HL-60/S4 treated with retinoic acid at 250 ng/mL for 4 days and 3 days (cell line): ENCODE data around the gene QPRT.
"Not testable (repeated sequence)": the region's sequence is repeated elsewhere in the genome, so short reads cannot be mapped to it uniquely, and the experiment has no call there.

Experiments
- in situ Hi-C: fragments of 300-500 bp; cut with MboI; formaldehyde crosslinking; loops from 2 replicates; pipeline ENCODE4 v1.7.0; 2022; ENCODE audit warnings: low sequenced_read_pairs

QPRT gene

DNA sequence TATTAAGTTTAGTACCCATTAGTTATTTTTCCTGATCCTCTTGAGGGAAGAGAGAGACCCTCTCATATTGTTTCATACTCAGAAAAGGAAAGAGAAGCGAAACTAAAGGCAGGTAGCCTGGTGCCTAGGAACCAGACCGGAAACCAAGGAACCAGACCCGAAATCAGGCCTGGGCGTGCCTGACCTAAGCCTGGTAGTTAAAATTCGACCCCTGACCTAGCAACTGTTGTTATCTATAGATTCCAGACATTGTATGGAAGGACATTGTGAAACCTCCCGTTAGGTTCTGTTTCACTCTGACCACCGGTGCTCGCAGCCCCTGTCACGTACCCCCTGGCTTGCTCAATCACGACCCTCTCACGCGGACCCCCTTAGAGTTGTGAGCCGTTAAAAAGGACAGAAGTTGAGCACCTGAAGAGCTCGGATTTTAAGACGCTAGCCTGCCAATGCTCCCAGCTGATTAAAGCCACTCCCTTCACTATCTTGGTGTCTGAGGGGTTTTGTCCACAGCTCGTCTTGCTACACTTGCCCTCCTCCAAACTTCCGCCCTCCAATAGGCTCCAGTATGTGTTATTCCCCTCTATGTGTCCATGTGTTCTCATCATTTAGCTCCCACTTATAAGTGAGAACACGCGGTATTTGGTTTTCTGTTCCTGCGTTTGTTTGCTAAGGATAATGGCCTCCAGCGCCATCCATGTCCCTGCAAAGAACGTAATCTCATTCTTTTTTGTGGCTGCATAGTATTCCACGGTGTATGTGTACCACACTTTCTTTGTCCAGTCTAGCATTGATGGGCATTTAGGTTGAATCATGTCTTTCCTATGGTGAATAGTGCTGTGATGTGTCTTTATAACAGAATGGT lies 10.7 kb downstream of the QPRT start:
- in situ Hi-C loops: not testable (repeated sequence)

DNA sequence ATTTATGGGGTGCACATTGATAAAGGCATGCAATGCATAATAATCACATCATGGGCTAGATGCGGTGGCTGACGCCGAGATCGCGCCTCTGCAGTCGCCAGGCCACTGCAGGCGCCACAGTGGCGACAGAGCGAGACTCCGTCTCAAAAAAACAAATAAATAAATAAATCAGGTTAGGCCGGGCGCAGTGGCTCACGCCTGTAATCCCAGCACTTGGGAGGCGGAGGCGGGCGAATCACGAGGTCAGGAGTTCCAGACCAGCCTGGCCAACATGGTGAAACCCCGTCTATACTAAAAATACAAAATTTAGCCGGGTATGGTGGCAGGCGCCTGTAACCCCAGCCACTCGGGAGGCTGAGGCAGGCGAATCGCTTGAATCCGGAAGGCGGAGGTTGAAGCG lies 13.6 kb downstream of the QPRT start:
- in situ Hi-C loops: not testable (repeated sequence)

DNA sequence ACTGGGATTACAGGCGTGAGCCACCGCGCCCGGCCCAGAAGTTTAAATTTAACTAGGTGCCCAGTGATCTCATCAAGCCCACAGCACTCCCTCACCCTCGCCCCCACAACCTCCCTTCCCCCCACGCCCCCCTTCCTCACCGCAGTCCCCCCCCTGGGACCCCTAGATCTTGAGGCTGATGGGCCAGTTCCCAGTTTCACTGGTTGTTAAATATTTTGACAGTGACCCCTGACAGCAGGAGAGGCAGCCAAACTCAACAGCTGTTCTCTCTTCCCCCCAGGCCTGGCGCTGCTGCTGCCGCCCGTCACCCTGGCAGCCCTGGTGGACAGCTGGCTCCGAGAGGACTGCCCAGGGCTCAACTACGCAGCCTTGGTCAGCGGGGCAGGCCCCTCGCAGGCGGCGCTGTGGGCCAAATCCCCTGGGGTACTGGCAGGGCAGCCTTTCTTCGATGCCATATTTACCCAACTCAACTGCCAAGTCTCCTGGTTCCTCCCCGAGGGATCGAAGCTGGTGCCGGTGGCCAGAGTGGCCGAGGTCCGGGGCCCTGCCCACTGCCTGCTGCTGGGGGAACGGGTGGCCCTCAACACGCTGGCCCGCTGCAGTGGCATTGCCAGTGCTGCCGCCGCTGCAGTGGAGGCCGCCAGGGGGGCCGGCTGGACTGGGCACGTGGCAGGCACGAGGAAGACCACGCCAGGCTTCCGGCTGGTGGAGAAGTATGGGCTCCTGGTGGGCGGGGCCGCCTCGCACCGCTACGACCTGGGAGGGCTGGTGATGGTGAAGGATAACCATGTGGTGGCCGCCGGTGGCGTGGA lies 15.6 kb downstream of the QPRT start:
- in situ Hi-C loops: no loop called here

DNA sequence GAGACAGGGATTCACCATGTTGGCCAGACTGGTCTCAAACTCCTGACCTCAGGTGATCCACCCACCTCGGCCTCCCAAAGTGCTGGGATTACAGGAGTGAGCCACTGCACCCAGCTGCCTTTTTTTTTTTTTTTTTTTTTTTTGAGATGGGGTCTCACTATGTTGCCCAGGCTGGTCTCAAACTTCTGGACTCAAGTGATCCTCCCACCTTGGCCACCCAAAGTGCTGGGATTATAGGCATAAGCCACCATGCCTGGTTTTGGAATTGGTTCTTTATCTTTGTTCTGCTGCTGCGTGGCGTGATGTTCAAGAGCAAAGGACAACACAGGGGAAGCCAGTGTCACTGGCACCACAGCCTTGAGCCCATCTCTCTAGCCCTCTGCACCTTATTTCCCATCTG lies 16.7 kb downstream of the QPRT start:
- in situ Hi-C loops: not testable (repeated sequence)

DNA sequence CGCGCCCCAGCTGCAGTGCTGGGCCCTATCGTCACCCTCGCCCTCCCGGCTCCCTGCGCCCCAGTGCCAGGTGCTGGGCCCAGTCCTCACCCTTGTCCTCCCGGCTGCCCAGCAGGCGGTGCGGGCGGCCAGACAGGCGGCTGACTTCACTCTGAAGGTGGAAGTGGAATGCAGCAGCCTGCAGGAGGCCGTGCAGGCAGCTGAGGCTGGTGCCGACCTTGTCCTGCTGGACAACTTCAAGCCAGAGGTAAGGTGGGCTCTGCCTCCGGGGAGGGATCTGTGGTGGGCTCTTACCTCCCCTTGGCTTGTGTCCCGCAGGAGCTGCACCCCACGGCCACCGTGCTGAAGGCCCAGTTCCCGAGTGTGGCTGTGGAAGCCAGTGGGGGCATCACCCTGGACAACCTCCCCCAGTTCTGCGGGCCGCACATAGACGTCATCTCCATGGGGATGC lies 17.9 kb downstream of the QPRT start:
- in situ Hi-C loops: no loop called here

DNA sequence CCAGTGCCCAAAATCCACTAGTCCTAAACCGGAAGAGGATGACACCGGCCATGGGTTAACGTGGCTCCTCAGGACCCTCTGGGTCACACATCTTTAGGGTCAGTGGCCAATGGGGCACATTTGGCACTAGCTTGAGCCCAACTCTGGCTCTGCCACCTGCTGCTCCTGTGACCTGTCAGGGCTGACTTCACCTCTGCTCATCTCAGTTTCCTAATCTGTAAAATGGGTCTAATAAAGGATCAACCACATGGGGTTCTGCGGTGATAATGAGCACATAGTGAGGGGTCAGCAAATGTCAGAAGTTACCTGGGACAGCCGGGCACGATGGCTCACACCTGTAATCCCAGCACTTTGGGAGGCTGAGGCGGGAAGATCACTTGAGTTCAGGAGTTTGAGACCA lies 18.4 kb downstream of the QPRT start:
- in situ Hi-C loops: no loop called here

DNA sequence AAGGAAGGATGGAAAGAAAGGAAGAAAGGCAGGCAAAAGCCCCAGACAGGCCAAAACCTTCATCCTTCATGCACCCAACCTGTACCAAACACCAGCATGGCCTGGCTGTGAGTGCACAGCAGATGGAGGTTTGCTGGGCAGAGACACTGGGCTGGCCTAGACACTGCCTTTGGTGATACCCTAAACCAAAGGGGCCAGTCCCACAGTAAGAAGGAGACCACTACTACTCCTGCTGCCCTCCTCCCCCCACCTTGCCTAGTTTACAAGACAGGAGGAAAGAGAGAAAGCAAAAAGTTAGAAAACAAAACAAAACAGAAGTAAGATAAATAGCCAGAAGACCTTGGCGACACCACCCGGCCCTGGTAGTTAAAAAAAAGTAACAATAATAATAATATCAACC lies 19.1 kb downstream of the QPRT start:
- in situ Hi-C loops: no loop called here

DNA sequence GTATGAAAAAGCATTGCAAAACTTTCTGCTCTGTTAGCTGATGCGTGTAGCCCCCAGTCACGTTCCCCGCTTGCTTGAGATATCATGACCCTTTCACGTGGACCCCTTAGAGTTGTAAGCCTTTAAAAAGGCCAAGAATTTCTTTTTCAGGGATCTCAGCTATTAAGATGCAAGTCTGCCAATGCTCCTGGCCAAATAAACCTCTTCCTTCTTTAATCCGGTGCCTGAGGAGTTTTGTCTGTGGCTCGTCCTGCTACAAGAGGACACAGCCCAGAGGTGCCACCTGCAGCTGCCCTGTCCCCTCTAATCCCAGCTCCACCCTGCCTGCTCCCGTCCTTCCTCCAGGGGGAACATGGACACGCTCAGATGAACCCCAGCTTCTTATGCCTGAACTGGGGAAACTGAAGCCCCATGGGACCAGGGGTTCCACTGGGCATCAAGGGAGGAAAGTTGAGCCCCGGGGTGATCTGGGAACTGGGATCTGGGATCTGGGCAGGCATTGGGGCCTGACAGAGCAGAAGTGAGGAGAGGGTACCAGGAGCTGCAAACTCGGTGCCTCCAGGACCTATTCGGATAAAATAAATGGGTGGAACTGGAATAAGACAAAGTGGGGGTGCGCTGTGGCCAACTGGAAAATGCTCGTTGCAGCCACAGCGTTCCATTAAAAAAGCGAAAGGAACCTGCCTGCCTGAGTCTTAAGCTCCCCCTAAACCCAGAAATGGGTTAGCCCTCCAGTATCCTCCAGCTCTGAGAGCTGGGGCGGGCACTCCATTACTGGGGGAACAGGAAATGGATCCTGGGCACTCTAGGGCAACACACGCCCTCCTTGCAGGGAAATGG lies 19.7 kb downstream of the QPRT start:
- in situ Hi-C loops: no loop called here

DNA sequence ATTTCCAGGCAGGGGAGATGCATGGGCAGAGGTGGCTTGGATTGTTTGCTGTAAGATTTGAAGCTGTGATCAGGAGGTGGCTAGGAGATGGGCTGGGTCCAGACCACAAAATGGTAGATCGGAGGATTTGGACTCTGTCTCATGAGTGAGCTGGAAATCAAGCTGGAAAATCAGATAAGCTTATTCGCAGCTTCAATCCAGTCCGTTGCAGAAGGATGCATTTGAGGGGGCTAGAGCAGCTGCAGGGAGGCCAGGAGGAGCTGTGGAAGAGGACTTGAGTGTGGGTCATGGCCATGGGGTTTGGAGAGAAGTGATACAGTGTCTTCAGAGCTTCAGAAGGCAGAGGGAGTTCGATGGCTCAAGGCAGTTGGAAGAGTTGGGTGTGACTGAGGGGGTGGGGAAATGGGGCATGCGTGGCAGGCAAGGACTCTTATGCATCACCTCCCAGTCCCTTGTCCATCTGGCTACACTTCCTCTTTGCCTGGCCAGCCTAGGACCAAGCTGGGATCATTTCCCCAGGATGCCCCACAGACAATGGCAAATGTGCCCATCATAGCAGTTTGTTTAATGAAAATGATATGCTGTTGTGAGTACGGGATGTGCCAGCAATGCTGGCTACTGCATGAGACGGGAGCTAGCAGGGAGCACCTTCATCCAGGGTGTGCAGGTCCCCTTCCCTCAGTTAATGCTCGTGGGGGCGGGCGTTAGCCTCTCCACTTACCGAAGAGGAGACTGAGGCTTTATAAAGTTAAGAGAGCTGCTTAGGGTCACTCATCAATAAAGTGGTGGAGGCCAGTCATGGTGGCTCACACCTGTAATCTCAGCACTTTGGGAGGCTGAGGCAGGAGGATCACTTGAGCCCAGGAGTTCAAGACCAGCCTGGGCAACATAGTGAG lies 20.6 kb downstream of the QPRT start:
- in situ Hi-C loops: loop anchor here (10.0 kb wide), 1 partner anchor 325 kb away; the partner anchor contains the start of gene C16orf92

DNA sequence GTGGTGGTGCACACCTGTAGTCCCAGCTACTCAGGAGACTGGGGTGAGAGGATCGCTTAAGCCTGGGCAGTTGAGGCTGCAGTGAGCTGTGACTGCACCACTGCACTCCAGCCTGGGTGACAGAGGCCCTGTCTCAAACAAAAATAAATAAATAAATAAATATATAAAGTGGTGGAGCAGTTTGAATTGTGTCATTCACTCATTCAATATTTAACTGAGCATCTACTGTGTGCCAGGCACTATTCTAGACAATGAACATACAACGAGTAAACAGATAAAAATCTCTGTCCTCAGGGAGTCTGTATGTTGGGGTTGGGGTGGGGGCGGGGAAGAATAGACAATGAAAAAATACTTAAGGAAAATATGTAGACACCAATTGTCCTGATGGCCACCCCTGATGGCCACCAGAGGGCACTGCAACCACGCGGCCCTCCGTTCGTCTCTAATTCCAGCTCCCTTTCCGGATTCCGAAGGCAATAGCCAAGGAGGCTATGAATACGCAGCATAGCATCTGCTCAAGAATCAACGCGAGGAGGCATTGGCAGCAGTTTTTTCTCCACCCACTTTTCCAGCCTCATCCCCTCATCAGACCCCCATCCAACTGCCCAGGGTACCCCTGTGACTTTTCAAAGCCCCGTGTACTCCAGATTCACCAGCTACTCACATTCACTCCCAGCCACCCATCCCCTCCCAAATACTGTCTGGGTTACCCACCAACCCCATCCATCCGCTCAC lies 21.4 kb downstream of the QPRT start:
- in situ Hi-C loops: loop anchor here (10.0 kb wide), 1 partner anchor 324 kb away; the partner anchor contains the start of gene C16orf92

DNA sequence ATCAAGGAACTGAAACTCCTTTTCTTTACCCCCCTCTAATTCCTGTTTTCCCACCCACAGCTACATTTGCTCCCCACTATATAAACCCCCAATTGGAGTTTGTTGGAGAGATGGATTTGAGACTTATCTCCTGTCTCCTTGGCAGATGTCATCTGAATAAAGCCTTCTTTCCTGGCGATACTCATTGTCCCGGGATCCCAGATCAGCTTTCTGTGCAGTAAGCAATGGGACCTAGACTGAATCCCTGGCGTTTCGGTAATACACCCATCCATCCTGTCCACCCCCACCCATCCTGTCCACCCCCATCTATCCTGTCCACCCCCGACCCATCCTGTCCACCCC lies 22.2 kb downstream of the QPRT start:
- in situ Hi-C loops: loop anchor here (10.0 kb wide), 1 partner anchor 324 kb away; the partner anchor contains the start of gene C16orf92

DNA sequence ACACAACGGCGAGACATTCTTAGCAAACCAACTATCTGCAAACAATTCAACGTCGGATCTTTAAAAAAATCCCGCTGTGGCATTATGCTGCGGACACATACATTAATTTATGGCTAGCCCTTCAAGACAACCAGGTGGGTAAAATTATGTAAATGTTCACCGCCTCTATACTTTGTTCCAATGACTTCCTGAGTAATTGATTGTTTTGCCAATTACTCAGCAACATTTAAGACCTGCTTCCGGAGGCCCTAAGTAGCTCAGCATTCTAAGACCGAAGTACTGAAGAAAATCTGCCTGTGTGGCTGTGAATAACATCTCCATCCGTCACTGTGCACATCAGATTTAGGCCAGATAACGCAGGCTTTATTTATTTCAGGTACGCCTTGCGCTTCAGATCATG lies 23.3 kb downstream of the QPRT start:
- in situ Hi-C loops: loop anchor here (10.0 kb wide), 1 partner anchor 323 kb away; the partner anchor contains the start of gene C16orf92

DNA sequence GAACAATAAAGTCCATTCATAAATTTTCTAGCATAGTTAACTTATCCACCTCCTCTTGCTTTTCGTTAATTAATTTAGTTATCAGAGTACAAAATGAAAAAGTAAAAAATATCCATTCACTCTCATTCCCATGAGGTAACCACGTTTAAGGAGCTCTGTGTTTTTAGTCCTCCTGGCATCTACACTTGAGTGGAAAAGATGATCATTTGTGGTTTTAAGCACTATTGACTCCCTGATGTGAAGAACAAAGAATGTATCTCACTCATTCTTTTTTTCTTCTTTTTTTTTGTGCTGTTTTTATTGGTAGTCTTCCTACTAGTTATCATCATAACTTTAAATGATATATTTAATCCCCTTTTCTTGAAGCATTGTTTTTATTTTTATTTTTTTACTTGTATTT lies 26.1 kb downstream of the QPRT start:
- in situ Hi-C loops: loop anchor here (10.0 kb wide), 1 partner anchor 320 kb away; the partner anchor contains the start of gene C16orf92

DNA sequence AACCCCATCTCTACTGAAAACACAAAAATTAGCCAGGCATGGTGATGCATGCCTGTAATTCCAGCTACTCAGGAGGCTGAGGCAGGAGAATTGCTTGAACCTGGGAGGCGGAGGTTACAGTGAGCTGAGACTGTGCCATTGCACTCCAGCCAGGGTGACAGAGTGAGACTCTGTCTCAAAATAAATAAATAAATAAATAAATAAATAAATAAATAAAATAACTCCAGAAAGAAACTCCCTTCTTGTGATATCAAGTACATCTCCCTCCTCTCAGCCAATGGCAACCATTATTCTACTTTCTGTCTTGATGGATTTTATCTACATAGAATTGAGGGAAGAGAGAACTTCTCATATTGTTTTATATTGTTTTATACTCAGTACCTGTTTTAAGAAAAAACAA lies 28.2 kb downstream of the QPRT start:
- in situ Hi-C loops: loop anchor here (10.0 kb wide), 1 partner anchor 318 kb away; the partner anchor contains the start of gene C16orf92

DNA sequence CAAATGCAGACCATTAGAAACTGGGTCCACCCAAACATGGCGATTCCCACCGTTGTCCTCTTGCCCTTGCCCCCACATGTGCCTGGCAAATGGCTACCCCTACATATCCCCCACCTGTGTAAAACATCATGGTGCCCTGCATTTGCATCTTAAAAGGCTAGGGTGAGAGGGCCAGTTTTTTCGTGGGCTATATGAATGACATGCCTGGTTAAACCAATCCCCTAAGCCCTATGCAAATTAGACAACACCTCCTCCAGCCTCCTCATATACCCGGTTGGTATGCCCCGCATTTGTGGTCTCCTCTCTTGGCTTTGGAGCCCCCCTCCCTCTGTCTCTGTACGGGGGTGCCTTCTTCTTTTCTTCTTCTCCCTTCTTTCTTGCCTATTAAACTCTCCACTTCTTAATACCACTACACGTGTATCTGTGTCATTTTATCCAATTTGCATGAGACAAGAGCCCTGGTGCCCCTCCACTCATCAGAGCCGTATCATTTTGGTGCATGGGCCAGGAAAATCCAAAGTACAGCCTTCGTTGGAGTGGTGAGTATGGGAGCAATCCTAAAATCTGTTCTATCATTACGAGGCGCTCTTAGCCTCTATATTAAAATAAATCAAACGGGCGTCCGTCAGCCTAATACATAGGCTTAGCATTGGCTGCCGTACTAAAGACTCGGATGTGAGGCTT lies 30.1 kb downstream of the QPRT start:
- in situ Hi-C loops: loop anchor here (10.0 kb wide), 1 partner anchor 316 kb away; the partner anchor contains the start of gene C16orf92

DNA sequence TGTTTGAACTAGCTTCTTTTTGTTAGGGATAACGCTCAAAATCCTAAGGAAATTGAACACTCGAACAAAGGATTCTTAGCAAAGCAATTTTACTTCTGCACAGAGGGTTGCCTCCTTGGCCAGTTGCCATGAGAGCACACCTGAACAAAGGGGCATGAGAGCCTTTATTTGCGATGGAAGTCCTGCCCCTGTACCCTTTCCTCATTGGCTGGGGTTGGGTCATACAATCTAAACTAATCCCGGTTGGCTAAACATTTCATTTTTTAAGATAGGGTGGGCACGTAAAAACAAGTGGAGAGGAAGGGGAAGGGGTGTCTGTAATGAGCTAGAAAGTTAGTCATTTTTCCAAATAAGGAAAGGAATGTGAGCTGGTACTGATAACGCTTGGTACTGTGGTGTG lies 30.7 kb downstream of the QPRT start:
- in situ Hi-C loops: loop anchor here (10.0 kb wide), 1 partner anchor 315 kb away; the partner anchor contains the start of gene C16orf92

DNA sequence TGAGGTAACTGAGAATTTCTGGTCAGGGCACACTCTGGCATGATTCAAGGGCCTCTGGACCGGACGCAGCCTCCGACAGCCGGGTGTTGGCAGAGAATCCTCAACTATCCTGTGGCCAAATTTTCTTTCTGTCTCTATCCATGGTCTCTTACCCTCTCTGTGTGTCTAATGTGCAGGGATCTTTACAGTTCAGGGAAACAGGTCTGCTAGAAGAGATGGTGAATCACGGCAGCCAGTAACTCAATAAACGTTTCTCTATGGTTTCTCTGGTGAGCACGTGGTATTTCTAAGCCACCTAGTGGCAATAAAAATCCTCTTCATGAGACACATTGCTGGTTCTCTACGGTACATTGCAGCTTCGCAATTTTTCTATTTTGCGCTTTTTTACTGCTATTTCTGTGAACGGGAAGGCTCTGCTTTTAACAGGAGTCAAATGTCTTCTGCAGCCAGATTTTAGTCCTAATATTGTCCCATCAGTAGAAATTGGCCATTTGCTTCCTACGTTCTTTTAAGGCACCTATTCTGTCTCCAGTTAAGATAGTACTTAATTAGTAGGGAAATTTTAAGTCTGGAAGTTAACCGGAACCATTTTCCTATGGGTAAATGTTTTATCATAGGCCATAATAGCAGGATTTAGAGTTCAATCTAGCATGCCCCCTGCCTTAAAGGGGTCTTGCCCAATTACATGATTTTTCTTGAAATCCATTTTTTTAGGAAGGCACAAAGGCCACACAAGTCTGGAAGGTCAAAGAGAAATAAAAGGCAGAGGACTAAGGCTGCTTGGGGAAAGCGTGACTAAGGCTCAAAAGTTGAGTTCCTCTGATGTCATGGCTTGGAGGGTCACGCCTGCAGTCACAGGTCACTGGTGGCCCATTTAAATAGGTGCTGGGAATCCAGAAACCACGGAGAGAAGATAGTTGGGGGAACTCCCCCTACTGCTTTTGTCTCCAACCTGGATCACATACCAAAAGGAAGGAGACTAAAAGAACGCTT lies 31.5 kb downstream of the QPRT start:
- in situ Hi-C loops: no loop called here
